ENCODE results near the gene ETDB. TPM values are rescaled to one million over a fixed set of nuclear protein-coding genes. Genes with fewer than 3 reads are reported as not detected.
"Not testable (repeated sequence)": the region's sequence is repeated elsewhere in the genome, so short reads cannot be mapped to it uniquely, and the experiment has no call there.

The ETDB gene
- total RNA-seq, 4 donors from 2014 or later: not detected

DNA sequence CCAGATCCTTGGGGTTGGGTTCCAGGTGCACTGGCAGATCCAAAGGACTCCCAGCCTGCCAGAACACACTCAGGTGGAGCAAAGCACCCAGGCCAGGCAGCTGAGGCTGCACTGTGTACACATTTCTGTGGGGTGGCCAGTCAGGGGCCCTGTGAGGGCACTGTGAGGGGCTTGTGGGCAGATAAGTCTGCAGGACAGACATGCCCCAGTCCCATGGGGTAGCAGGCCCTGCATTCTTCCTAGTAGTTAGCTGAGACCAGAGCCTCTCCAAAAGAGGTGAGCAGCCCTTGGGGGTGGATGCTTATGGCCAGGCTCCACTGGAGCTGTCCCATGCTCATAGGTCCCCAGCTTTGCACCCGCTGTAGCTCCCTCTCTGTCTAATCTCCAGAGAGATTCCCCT is 7.6 kb downstream of the ETDB start:
- Histone ChIP-seq H3K4me3 (no peak overlapping the region), H3K27ac (no peak overlapping the region), H3K27me3 (no peaks in the 10 kb centered on the region), H3K9me3 (no peaks in the 10 kb centered on the region), H3K36me3 (no peaks in the 10 kb centered on the region), H3K4me1 (no peaks in the 10 kb centered on the region)
- DNase-seq: no peak
- 77% methylated on average over 1 of the region's 1 CpG; no CpG with 5 or more reads in 1 of the 2 donors for WGBS, 2 donors (ENCODE audit: low coverage in 1 of 2)
- in situ Hi-C loops (cut with MboI; ENCODE audit: low pct_ligation_motif_present in 1 of 4, low pct_unique_long_range_greater_than_20kb in 1 of 4, low sequenced_read_pairs in 3 of 4) (no loop called here), intact Hi-C loops (cut with DNase I; ENCODE audit: low total_unique reads) (no loop called here)
- TF ChIP-seq POLR2AphosphoS5 (IDR thresholded peaks at IDR 0.05) (no peak), EP300 (IDR thresholded peaks at IDR 0.05; ENCODE audit: low read depth) (no peak), POLR2A (IDR thresholded peaks at IDR 0.05) (no peak)
- TF ChIP-seq, protein P1, sequence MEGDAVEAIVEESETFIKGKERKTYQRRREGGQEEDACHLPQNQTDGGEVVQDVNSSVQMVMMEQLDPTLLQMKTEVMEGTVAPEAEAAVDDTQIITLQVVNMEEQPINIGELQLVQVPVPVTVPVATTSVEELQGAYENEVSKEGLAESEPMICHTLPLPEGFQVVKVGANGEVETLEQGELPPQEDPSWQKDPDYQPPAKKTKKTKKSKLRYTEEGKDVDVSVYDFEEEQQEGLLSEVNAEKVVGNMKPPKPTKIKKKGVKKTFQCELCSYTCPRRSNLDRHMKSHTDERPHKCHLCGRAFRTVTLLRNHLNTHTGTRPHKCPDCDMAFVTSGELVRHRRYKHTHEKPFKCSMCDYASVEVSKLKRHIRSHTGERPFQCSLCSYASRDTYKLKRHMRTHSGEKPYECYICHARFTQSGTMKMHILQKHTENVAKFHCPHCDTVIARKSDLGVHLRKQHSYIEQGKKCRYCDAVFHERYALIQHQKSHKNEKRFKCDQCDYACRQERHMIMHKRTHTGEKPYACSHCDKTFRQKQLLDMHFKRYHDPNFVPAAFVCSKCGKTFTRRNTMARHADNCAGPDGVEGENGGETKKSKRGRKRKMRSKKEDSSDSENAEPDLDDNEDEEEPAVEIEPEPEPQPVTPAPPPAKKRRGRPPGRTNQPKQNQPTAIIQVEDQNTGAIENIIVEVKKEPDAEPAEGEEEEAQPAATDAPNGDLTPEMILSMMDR (IDR thresholded peaks at IDR 0.05): no peak

DNA sequence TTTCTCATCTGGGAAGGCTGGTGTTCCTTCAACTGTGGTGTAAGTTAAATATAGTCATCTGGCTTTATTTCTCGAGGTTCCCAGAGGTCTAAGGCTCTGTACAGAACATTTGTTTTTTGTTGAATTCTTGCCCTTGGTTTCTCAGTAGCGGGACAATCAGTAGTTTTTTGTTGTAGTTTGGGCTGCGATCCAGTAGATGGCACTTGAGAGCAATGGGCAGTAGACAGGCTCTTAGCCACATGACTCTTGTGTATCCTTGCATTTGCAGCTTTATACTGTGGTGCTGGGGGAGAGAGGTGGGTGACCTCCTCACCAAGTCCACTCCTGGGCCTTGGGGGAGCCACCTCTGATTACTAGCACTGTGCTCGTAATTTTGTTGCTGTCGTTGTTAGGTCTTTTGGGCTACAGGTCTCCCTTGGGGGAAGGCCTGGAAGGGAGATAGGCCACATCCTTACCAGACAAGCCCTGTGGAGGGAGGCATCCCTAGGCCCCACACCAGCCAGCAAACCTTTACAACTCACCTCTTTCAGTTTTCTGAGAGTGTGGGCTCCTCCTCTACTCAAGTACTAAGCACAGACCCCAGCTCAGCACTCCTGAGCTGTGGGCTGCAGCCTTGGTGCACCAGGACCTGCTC is 8.1 kb downstream of the ETDB start:
- Histone ChIP-seq H3K4me3 (no peak overlapping the region), H3K27me3 (no peaks in the 10 kb centered on the region), H3K4me1 (no peaks in the 10 kb centered on the region), H3K27ac (no peak overlapping the region), H3K9me3 (no peaks in the 10 kb centered on the region), H3K36me3 (no peaks in the 10 kb centered on the region)
- intact Hi-C loops (cut with DNase I; ENCODE audit: low total_unique reads) (no loop called here), in situ Hi-C loops (cut with MboI; ENCODE audit: low pct_ligation_motif_present in 1 of 4, low pct_unique_long_range_greater_than_20kb in 1 of 4, low sequenced_read_pairs in 3 of 4) (no loop called here)
- no peak for TF ChIP-seq EP300 (IDR thresholded peaks at IDR 0.05; ENCODE audit: low read depth)
- TF ChIP-seq, protein P1 (IDR thresholded peaks at IDR 0.05): peak; percentile 17 to 50 (median 45)
- no peak for DNase-seq
- 0 to 31% methylated on average over 1 to 5 of the region's 5 CpGs for WGBS, 2 donors (ENCODE audit: low coverage in 1 of 2)

DNA sequence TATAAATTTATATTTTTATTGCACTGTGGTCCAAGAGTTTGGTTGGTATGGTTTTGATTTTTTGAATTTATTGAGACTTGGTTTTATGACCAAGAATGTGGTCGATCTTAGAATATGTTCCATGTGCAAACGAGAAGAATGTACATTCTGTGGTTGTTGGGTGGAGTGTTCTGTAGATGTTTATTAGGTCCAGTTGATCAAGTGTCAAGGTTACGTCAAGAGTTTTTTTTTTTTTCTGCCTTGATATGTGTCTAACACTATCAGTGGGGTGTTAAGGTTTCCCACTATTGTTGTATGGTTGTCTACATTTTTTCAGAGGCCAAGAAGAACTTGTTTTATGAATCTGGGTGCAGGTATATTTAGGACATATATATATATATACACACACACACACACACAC is 10.8 kb downstream of the ETDB start:
- in situ Hi-C loops (cut with MboI; ENCODE audit: low pct_ligation_motif_present in 1 of 4, low pct_unique_long_range_greater_than_20kb in 1 of 4, low sequenced_read_pairs in 3 of 4): no loop called here
- 71% methylated on average over 3 of the region's 3 CpGs; no CpG with 5 or more reads in 1 of the 2 donors for WGBS, 2 donors (ENCODE audit: low coverage in 1 of 2)

DNA sequence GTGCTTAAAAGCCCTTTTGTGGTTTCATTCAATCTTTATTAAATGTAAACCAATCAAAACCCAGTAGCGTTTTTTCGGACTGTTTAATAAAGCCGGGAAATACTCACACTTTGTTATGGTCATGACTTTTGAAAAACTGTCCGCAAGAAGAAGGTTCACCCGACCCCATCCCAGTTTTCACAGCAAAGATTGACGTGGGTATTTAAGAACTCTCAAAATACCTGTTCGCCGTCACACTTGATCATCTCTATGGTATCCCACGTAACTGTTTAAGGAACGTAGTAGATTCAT is 20.9 kb downstream of the ETDB start:
- TF ChIP-seq EP300 (IDR thresholded peaks at IDR 0.05; ENCODE audit: low read depth): no peak
- no peak for TF ChIP-seq POLR2A (IDR thresholded peaks at IDR 0.05)
- no peak for TF ChIP-seq POLR2AphosphoS5 (IDR thresholded peaks at IDR 0.05)
- TF ChIP-seq, protein P1 (IDR thresholded peaks at IDR 0.05): no peak
- peaks cover 0 to 6% (median 4%) of the 10 kb centered on the region in 4 donors for H3K4me1 ChIP-seq
- DNase-seq: no peak
- H3K36me3 ChIP-seq: no peaks in the 10 kb centered on the region
- H3K9me3 ChIP-seq: no peaks in the 10 kb centered on the region
- in situ Hi-C loops (cut with MboI; ENCODE audit: low pct_ligation_motif_present in 1 of 4, low pct_unique_long_range_greater_than_20kb in 1 of 4, low sequenced_read_pairs in 3 of 4) (no loop called here), intact Hi-C loops (cut with DNase I; ENCODE audit: low total_unique reads) (no loop called here)
- no peak overlapping the region for H3K27ac ChIP-seq
- H3K4me3 ChIP-seq: peak overlapping the region in 1 of 4 donors; percentile 66
- H3K27me3 ChIP-seq: no peaks in the 10 kb centered on the region
- 60 to 71% methylated on average over 5 to 10 of the region's 10 CpGs for WGBS, 2 donors (ENCODE audit: low coverage in 1 of 2)

More for the DNA sequence above, 10.8 kb downstream of the ETDB start:
- Histone ChIP-seq H3K27me3 (no peaks in the 10 kb centered on the region), H3K27ac (no peak overlapping the region), H3K4me3 (no peak overlapping the region), H3K4me1 (no peaks in the 10 kb centered on the region), H3K9me3 (no peaks in the 10 kb centered on the region), H3K36me3 (no peaks in the 10 kb centered on the region)
- TF ChIP-seq POLR2AphosphoS5 (IDR thresholded peaks at IDR 0.05) (no peak), POLR2A (IDR thresholded peaks at IDR 0.05) (no peak), EP300 (IDR thresholded peaks at IDR 0.05; ENCODE audit: low read depth) (no peak)
- TF ChIP-seq, protein P1 (IDR thresholded peaks at IDR 0.05): no peak
- DNase-seq: no peak
- intact Hi-C loops (cut with DNase I; ENCODE audit: low total_unique reads): no loop called here

DNA sequence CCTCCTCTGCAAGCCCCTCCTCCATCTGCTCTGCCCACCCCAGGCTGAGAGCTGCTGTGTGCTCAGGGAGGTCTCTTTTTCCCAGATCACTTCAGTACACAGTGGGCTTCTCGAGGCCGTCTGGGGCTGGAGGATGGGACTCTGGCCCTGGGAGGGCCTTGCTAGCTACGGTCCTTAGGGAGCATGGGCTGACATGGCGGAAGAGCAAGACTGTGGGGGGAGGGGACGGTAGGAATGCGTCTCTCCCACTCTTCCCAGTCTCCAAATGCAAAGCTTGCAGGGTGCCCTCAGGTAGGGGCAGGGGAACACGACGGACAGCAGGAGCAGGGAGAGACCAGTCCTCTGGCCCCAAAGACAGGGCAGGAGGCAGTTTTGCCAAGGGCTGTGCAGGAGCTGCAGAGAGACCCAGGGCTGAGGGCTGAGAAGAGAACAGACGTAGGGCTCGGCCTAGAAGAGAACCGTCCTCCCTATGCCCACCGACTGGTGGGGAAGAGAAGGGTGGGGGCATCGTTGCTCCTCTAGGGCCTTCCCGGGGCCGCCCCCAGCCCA is 23.1 kb downstream of the ETDB start:
- in situ Hi-C loops (cut with MboI; ENCODE audit: low pct_ligation_motif_present in 1 of 4, low pct_unique_long_range_greater_than_20kb in 1 of 4, low sequenced_read_pairs in 3 of 4); H3K36me3 ChIP-seq; H3K9me3 ChIP-seq; DNase-seq; H3K27me3 ChIP-seq; intact Hi-C loops (cut with DNase I; ENCODE audit: low total_unique reads); H3K27ac ChIP-seq; H3K4me1 ChIP-seq: not testable (repeated sequence)
- H3K4me3 ChIP-seq: peak overlapping the region; percentile 26 to 66 (median 54)
- WGBS, 2 donors (ENCODE audit: low coverage in 1 of 2): 77% methylated on average over 15 of the region's 15 CpGs; no CpG with 5 or more reads in 1 of the 2 donors

Data from transverse colon (tissue), 4 donors.